Activated CD8-positive, alpha-beta memory T cell treated with anti-CD3 and anti-CD28 coated beads, Interleukin-2, amount 50 U/mL, for 24 hours (primary cell): ENCODE data around the gene C6orf58.
"Not testable (repeated sequence)": the region's sequence is repeated elsewhere in the genome, so short reads cannot be mapped to it uniquely, and the experiment has no call there.

Source experiments
- DNase-seq: peaks from one replicate; pipeline ENCODE4 v3.0.0-alpha.2; 2020; ENCODE audit errors: extremely low read depth

C6orf58 gene

GRCh38 chr6:127592964-127593363 lies 16.0 kb downstream of the C6orf58 start:
- no peak for DNase-seq

GRCh38 chr6:127593456-127593855 lies 16.5 kb downstream of the C6orf58 start:
- not testable (repeated sequence) for DNase-seq

- DNase-seq: no peak
These were observed 29.2 kb downstream of the C6orf58 start for GRCh38 chr6:127606131-127606562.

- DNase-seq: no peak
These were observed 31.7 kb downstream of the C6orf58 start for GRCh38 chr6:127608554-127609270.

- no peak for DNase-seq
These were observed 41.8 kb downstream of the C6orf58 start for GRCh38 chr6:127618729-127619128.

GRCh38 chr6:127630800-127631199 lies 53.8 kb downstream of the C6orf58 start:
- no peak for DNase-seq

- no peak for DNase-seq
These were observed 57.2 kb downstream of the C6orf58 start for GRCh38 chr6:127634178-127634577.

GRCh38 chr6:127635091-127635490 lies 58.1 kb downstream of the C6orf58 start:
- no peak for DNase-seq

GRCh38 chr6:127637830-127638409 lies 60.9 kb downstream of the C6orf58 start:
- no peak for DNase-seq
